DMS114 treated with DMSO at 0.1 percent for 48 hours (cell line): Measurements from ENCODE around the gene CST2.
"Not testable (repeated sequence)": the region's sequence is repeated elsewhere in the genome, so short reads cannot be mapped to it uniquely, and the experiment has no call there.

Source experiments
- DNase-seq: peaks from one replicate; lab custom pipeline; 2025; ENCODE audit not compliant: unreplicated experiment; lab: John Stamatoyannopoulos, UW

Gene CST2, protein sequence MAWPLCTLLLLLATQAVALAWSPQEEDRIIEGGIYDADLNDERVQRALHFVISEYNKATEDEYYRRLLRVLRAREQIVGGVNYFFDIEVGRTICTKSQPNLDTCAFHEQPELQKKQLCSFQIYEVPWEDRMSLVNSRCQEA

DNA sequence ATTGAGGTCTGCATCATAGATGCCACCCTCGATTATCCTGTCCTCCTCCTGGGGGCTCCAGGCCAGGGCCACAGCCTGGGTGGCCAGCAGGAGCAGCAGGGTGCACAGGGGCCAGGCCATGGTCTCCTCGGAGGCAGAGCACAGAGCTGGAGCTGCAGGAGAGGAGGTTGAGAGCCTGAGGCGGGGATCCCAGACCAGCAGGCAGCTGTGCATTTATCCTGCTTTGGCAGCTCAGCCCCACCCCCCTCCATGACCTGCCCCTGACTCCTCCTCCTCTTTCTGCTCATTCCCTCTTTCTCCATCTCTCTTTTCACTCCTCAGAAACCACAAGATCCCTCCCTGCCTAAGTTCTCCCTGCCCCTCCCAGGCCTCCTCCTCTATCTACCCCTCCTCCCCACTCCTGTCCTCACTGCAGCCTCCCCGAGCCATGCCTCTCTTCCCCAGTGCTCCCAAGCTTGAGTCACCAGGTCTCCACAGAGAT lies at the start of gene CST2:
CST2 (minus strand) TSS at position 189 of the 481 bp plus-strand sequence; CDS start at position 120, 69 bp downstream.
- no peak for DNase-seq

DNA sequence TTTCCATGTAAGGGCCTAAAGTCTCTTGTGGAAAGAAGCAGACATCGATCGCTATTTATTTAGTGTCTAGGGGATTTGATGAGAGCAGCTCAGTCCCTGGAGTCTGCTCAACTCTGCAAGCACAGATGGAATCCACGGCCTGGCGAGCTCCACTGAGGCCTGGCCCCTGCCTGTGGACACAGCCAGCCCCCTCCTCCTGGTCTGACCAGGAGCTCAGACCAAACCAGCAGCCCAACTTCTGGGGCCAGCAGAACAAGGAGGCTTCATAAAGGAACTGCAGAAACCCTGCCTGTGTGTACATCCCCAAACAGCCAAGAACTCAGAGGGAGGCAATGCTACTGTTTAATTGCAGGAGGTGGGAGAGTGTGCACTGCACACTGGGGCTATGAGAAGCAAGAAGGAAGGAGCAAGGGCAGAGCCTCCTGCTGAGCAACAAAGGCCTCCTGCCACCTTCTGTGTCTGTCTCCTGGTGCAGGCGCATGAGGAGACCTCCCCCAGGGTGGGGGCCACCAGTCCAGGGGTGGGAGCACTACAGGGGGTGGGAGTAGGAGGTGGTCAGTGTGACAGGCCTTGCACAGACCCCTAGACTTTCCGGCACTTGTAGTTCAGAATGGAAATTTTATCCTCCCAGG lies 49.2 kb upstream of the CST2 start:
- DNase-seq: no peak

DNA sequence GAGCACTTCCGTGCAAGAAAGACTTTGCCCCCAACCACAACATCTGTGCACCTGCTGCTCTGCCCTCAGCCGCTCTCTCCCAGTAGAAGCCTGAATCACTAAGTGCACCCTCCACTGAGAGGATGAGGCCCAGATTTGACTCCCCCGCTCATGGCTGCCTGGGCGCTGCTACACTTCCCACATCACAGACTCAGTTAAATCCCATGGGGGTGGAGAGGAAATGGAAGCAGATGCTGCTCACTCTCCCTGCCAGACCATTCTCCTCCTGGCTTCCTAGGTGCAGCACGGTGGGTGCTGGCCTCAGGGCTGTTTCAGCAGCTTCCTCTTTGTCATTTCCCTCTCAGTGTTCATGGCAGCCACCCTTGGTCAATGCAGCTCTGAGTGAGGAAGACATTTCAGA lies 48.2 kb upstream of the CST2 start:
- DNase-seq: no peak

DNA sequence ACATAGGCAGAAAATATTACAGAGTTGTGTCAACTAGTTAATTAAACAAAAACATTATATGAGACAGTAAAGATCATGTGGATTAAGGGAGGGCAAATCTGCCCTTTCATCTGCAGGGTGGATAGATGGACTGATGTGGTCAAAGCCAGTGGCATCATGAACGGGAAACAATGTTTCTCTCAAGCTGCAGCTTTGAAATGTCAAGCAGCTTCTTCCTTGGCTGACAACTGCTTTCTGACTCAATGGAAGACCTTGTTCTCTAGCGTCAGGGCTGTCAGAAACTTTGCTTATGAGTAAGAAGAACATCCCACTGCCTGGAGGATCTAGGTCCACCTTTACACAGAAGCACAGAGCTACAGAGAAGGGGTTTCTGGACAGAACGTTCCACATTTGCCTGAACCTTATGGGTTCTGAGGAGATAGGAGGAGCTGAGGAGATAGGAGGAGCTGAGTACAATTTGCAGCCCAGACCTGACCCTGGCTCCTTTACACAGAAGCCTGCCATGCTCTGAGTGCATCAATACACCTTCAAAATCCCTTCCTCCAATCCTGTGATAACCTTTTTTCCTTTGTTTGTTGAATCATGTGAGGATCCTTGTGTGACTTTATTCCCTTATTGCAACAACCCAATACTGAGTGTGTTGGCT lies 47.0 kb upstream of the CST2 start:
- no peak for DNase-seq

DNA sequence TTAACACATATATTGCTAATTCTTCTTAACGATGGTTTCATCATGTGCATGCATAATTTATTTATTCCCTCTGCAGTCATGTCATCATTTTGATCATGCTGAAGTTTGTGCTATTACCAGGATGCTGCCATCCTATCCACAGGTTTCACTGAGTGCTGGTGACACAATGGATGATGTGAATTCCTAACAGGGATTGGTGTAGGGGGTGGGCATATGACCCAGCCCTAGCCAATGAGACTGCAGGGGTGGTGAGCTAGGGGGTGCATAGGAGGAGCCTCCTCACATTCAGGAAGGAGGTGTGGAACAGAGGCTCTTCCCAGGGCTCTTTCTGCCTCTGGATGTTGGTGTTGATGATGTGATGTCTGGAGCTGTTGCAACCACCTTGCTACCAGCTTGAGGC lies 45.5 kb upstream of the CST2 start:
- DNase-seq: no peak

DNA sequence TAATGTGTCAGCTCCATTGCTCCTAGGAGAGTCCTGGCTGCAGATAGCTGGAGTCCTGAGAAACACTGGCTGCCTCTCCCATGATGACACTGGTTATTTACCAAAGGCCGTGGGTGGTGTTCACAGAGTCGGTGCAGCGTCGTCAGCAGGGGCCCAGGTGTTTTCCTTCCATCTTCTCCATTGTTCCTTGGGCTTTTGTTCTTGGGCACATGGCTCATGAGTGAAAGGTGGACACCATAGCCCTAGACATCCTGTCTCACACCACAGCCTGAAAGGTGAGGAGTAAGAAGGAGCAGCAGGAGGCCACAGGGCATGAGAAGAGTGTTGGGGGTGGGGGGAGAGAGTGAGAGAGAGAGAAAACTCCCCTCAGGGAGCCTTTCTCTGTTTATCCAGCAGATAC lies 43.9 kb upstream of the CST2 start:
- no peak for DNase-seq

DNA sequence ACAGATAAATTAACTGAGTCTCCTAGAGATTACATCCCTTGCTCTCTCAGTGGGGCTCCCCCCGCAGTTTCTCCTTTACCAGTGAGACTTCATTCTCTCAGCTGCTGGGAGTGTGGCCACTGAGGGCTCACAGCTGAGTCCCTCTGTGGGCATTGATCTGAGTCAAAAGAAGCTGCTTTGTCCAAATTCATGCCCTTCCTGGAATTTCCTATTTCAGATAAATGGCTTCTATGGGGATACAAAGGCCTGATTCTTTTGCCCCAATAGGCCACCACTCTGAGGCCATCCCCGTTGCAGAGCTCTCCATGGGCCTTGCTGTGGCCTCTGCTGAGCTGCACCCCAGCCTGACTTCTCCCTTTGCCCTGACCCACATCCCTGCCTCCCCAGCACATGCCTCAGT lies 43.0 kb upstream of the CST2 start:
- no peak for DNase-seq

DNA sequence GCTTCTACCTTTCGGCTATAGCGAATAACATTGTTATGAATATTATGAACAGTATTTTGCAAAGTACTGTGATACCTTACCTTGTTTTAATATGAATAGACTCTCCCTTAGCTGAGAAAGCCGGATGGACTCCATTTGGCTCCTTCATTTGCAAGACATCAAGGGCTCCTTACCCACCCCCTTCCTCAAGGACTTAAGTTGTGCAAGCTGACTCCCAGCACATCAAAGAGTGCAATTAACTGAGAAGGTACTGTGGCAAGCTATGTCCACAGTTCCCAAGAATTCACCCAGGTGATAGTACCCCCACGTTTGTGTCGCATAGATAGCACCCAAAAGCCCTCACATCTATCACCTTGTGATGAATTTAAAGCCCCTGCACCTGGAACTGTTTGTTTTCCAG lies 41.8 kb upstream of the CST2 start:
- no peak for DNase-seq

DNA sequence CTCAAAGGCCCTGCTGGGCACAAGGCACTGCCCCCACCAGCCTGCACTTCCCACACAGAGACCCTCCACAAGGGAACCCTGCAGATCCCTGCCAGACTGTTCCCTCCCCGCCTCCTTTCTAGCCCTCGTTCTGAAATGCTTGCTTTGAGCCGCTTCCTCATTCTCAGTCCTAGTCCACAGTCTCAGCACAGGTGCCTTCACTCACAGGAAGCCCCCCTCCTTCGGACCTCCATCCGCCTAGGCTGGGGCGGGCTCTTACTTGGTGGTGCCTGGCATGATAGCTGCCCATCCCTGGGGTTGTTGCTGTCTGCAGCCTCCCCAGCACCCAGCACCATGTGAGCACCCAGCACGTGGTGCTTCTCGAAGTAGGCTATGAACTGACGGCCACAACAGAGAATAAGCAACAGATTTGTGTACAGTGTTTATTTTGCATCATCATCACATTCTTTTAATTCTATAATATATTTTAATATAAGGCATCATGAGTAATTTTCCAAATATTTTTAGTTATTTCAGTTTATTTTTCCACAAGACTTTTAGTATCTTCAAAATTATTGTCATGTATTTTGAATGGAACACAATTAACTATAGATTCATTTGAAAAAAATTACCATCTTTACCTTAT lies 40.7 kb upstream of the CST2 start:
- DNase-seq: no peak

DNA sequence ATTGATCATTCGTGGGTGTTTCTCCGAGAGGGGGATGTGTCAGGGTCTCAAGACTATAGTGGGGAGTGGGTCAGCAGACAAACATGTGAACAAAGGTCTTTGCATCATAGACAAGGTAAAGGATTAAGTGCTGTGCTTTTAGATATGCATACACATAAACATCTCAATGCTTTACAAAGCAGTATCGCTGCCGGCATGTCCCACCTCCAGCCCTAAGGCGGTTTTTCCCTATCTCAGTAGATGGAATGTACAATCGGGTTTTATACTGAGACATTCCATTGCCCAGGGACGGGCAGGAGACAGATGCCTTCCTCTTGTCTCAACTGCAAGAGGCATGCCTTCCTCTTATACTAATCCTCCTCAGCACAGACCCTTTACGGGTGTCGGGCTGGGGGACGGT lies 34.2 kb upstream of the CST2 start:
- not testable (repeated sequence) for DNase-seq

DNA sequence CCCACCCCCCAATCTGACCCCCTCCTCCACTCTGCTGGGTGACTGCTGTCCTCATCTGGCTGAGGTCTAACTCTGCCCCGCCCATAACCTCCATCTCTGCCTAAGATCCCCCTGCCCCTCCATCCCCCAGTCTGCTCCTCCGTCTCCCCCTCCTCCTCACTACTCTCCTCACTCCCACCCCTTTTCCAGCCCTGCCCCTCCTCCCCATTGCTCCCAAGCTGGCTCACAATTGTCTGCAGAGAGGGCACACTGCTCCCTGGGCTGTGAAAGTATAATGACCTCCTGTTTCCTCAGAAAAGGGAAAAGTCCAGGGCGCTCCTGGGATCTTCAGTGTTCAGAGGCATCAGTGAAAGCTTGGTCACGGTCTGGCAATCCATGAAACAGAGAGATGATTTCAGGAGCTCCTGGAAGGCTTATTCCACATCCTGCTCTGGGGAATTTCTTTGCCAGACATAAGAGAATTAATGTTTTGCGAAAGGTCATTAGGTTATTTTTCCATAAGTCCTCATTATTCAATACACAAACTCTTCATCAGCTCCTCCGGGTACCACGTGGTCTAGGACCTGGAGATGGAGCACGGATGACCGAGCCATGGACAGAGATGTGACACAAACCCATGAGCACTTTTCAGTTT lies 31.6 kb upstream of the CST2 start:
- no peak for DNase-seq

DNA sequence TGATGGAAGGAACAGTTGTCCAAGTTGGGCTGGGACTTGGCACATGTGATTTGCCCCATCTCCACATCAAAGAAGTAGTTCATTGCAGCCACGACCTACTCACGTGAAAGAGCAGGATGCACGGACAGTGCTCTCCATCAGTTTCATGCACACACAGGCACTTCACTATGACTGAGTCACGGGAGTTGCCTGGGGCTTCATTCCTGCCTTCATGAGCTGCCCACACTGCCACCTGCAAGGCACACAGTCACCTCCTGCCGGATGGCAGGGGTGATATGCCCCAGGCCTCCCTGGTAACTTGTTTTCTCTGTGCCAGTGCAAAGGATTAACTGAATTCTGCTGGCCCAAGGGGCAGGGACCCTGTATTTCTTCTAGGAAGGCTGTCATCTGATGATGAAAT lies 30.2 kb upstream of the CST2 start:
- DNase-seq: no peak

DNA sequence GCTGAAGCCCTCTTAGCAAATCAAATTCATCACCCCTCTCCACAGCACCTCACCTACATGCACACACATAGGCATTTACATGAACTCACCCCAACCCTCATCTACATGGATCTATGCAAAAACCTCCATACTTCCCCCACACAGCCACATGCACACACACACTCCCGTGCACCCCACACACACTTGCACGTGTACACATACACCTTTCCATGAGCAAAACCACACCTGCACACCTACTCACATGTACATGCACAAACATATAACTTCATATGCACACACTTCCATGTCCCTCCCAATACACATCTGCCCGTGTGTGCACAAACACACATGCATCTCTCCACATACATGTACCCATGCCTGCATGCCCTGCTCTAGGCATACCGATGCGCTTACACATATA lies 29.7 kb upstream of the CST2 start:
- no peak for DNase-seq

DNA sequence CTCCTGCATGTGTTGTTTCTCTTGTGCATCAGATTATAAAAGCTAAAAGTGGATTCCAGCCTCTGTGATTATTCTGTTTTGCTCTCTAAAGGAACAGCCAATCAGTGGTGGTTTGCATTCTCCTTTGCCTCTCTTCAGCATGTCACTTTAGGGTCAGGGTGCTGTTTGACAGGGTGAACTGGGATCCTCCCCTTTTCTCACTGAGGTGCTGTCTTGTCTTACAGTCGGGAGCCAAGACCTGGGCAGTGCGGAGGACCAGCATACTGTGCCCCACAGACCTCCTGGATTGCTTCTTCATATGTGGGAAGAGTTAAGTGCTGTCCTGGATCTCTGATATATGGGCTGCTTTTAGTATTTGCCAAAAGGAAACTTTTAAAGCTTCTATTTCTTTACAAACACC lies 15.2 kb upstream of the CST2 start:
- no peak for DNase-seq

DNA sequence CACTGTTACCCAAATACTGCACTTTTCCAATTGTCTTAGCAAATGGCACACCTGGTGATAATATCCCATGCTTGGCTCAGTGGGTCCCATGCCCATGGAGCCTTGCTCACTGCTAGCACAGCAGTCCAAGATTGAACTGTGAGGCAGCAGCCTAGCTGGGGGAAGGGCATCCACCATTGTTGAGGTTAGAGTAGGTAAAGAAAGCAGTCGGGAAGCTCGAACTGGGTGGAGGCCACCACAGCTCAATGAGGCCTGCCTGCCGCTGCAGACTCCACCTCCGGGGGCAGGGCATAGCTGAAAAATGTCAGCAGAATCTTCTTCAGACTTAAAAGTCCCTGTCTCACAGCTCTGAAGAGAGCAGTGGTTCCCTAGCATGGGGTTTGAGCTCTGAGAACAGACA lies 9.2 kb upstream of the CST2 start:
- DNase-seq: no peak

DNA sequence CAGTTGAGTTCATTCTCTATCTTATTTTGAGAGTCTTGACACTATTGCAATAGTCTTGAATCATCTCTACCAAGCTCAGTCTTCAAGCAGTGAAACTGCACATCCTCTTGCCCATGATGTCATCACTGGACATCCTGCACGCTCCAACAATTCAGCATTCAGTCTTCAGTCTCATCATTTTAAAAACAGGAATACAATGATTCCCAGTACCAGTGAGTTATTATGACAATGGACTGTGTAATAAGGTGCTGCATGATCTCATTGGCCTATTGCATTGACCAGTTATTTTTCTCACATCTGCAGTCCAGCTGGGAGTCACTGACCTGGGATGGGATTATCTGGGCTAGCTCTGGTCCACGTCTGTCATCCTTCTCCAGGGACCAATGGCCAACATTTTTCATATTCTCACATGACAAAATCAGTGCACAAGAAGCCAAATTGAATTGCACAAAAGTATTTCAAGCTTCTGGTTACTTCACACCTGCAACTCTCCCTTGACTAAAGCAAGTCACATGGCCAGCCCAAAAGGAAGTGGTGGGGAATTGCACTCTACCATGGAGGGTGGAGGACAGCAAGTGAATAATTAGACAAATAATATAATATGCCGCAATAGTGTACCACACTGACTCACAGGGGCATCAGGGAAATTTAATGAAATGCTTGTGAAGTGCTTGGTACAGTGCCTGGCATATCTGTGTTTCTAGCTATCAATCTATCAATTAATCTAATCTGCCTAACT lies 6.4 kb upstream of the CST2 start:
- no peak for DNase-seq

DNA sequence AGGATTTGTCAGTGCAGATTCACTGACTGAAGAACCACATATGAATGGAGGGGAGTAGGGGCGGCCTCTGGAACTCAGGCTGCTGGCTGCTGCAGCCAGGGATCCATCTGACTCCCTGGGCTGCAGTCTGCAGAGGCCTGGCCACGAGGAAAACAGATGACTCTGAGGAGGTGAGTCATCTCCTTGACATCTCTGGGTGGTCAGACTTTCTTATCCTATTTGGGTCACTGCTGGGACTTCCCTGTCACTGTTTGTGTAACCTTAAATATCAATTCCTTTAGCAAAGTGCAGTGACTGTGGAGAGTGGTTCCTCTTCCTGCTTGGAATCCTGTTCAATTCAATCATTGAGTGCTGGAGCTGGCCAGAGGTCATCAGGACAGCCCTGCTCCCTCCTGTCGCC lies 5.4 kb upstream of the CST2 start:
- not testable (repeated sequence) for DNase-seq

DNA sequence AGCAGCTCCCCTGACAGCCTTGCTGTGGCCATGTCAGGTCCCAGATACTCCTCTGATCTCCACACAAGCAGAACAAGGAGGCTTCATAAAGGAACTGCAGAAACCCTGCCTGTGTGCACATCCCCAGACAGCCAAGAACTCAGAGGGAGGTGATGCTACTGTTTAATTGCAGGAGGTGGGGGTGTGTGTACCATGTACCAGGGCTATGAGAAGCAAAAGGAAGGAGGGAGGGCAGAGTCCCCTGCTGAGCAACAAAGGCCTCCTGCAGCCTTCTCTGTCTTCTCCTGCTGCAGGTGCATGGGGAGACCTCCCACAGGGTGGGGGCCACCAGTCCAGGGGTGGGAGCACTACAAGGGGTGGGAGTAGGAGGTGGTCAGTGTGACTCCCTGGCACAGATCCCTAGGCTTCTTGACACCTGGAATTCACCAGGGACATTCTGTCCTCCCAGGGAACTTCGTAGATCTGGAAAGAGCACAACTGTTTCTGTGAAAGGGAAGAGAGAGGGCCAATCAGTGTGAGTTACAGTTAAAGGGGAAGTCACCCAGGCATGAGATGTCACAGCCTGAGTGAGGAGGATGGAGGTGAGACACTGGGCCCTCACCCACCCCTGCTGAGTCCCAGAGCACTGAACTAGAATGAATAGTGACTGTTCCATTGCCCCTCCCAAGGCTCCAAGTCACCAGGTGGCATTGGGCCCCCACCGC lies 2.8 kb downstream of the CST2 start:
- DNase-seq: no peak

DNA sequence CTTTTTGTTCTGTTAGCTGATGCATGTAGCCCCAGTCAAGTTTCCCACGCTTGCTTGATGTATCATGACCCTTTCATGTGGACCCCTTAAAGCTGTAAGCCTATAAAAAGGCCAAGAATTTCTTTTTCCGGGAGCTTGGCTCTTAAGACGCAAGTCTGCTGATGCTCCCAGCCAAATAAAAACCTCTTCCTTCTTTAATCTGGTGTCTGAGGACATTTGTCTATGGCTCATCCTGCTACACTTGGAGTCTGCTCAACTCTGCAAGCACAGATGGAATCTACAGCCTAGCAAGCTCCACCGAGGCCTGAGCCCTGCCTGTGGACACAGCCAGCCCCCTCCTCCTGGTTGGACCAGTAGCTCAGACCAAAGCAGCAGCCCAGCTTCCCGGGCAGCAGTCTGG lies 3.4 kb downstream of the CST2 start:
- no peak for DNase-seq

DNA sequence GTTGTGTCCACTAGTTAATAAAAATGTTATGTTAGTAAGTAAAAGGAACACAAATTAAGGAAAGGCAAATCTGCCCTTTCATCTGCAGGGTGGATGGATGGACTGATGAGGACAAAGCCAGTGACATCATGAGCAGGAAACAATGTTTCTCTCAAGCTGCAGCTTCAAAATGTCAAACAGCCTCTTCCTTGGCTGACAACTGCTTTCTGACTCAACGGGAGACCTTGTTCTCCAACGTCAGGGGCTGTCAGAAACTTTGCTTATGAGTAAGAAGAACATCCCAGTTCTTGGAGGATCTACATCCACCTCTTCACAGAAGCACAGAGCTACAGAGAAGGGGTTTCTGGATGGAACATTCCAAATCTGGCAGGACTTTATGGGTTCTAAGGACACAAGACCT lies 6.0 kb downstream of the CST2 start:
- no peak for DNase-seq
